GM10266 (cell line): Measurements from ENCODE around the gene IQCM.
A peak's percentile ranks its signal among the peaks of the same experiment; 100 is the strongest.

ENCODE experiments used
- DNase-seq: peaks from one replicate; pipeline ENCODE4 v3.0.0; 2012; ENCODE audit errors: extremely low spot score
- TF ChIP-seq, protein P1 (sequence below): IDR thresholded peaks from 2 replicates; pipeline ENCODE4 v1.5.1; 2012; ENCODE audit warnings: mild to moderate bottlenecking, low read depth; ENCODE audit not compliant: control insufficient read depth, insufficient read depth; ENCODE audit errors: missing control alignments

The IQCM gene

DNA sequence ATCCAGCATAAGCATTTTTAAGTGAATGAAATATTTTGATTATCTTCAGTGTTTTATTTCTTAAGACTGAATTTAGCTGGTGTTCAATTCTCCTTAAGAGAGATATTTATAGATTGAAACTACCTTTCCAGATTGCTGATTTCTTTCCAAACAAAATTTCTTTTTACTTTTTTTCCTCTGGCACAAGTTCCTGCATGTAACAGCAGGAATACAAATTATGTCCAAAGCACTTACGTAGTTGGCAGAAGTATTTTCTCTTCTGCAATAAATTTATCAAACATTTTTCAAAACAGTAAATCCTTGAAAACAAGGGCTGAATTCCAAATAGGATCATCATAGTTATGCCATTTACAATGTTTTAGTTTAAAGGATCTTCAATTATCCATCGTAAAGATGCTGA, 412.6 kb downstream of the IQCM start:
- TF ChIP-seq, protein P1, sequence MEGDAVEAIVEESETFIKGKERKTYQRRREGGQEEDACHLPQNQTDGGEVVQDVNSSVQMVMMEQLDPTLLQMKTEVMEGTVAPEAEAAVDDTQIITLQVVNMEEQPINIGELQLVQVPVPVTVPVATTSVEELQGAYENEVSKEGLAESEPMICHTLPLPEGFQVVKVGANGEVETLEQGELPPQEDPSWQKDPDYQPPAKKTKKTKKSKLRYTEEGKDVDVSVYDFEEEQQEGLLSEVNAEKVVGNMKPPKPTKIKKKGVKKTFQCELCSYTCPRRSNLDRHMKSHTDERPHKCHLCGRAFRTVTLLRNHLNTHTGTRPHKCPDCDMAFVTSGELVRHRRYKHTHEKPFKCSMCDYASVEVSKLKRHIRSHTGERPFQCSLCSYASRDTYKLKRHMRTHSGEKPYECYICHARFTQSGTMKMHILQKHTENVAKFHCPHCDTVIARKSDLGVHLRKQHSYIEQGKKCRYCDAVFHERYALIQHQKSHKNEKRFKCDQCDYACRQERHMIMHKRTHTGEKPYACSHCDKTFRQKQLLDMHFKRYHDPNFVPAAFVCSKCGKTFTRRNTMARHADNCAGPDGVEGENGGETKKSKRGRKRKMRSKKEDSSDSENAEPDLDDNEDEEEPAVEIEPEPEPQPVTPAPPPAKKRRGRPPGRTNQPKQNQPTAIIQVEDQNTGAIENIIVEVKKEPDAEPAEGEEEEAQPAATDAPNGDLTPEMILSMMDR: no peak
- DNase-seq: no peak

DNA sequence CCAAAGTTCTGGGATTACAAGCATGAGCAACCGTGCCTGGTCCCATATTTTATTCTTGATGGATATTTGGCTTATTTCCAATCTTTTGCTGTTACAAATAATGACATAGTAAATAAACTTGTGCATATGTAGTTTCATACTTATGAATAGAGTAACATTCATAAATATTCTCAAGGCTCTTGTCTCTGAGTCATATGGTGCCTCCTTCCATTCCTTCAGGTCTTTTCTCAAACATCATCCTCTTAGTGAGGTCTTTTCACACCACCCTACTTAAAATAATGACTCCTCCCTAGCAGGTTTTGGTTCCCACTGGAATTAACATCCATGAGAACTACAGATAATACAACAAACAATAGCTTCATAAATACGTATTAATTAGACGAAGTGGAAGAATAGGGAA, 416.6 kb downstream of the IQCM start:
- no peak for DNase-seq
- TF ChIP-seq, protein P1: no peak

DNA sequence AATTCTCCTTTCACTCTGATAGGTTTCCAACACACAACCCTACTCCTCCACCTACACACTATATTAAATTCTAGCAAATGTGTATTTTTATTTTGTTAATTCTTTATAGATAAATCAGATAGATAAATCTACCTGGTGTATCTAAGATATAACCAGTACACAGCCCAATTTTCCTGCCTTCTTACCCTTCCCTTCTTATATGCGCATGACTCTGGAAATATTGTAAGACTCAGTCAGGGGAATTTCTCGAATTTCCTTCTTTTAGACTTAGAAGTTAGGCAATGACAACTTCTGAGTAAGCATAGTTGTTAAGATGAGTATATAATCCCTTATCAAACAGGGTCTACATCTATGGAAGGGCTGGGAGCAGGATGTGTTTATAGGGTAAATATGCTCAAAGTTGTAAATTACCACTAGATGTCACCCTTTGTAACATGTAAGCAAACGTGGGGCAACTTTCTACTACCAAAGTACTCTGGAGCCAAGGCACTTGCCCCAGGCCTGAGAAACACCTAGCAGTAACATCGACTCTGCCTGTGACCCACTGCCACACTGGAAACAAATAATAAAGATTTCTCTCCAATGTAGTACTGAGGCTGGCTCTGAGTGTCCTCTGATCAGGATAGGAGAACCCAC, 444.7 kb downstream of the IQCM start:
- TF ChIP-seq, protein P1: peak; percentile 38
- peak; percentile 19 for DNase-seq

DNA sequence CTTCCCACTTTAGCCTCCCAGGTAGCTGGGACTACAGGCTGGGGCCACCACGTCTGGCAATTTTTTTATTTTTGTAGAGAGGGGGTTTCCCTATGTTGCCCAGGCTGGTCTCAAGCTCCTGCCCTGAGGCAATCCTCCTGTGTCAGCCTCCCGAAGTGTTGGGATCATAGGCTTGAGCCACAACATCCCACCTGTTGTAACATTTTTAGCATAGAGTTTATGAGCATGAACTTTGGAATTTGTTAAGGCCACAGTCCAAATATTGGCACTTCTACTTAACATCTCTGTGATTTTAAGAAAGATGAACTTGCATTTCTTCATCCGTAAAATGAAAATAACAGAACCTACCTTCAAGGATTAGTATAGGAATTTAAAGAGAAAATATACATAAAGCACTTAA, 445.6 kb downstream of the IQCM start:
- TF ChIP-seq, protein P1: no peak
- no peak for DNase-seq

DNA sequence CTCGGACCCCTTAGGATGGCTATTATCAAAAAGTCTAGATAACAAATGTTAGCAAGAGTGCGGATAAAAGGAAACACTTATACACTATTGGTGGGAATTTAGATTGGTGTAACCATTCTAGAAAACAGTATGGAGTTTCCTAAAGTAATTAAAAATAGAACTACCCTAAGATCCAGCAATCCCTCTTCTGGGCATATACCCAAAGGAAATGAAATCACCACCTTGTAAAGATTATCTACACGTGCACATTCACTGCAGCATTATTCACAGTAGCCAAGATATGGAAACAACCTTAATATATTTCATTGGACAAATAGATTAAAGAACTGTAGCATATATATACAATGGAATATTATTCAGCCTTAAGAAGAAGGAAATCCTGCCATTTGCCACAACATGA, 462.4 kb downstream of the IQCM start:
- TF ChIP-seq, protein P1: no peak
- DNase-seq: no peak

DNA sequence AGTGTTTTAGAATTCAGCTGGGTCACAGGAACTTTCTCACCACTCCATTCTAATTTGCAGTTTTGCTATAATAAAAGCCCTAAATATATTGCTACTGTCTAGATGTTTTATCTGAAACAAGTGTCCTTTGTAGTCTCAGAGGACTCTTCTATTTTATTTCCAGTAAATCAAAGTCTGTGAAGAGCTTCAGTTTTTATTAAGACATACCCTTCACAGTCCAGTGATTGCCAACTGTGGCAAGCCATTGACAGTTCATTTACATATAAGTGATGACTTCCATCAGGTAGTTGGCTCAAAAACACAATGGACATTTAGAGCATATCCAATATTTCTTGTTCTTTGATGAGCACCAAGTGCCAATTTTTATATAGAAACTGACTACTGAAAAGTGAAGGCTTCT, 466.1 kb downstream of the IQCM start:
- no peak for DNase-seq
- TF ChIP-seq, protein P1: no peak

DNA sequence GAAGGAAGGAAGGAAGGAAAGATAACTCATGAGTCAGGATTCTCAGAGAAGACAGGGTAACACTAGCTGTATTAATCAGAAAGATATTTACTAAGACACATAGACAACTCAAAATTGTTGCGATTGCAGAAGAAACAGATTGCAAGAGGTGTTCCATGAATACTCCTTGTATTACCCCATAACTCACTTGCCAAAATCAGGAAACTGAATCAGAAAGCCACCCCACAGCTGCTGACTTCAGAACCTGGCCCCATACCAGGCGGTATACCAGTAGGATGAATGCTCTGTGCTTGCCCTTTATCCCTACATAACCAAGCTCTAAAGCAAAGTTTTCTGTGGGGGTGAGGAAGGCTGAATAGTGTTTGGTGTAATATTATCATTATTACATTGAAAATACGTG, 468.5 kb downstream of the IQCM start:
- DNase-seq: no peak
- TF ChIP-seq, protein P1: no peak
